PC-3 (cell line): ENCODE data around the gene PSMC1.

ENCODE experiments used
- CTCF ChIP-seq: fragments of 300-600 bp; sonication (generic); conservative IDR thresholded peaks from 2 replicates; pipeline ENCODE4 v1.5.1; 2017; ENCODE audit warnings: antibody characterized with exemption, low read depth, mild to moderate bottlenecking, low read length
- EZH2 ChIP-seq: fragments of 300-600 bp; sonication (generic); IDR thresholded peaks from one replicate; pipeline ENCODE4 v1.6.1; 2017; ENCODE audit warnings: antibody characterized with exemption, mild to moderate bottlenecking, low read length; ENCODE audit not compliant: unreplicated experiment

DNA sequence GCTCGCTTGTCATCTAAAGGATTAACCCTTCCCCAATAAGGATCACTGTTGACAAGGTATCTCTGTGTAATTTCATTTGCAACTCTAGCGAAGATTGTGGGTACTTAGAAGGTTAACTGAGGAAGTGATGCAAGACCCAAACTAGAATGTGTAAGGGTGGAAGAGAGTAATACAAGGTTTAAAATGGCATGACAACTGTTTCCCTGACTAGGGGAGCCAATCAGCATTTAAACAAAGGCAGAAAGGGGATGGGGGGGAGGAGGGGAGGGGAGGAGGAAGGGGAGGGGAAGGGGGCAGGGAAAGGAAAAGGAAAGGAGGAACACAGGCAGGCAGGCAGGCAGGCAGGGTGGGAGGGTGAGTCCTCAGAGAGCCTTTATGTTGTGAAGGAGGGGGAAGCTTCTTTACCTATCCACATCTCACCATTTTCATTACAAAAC, 44.3 kb downstream of the PSMC1 start:
- TF ChIP-seq CTCF (no peak), EZH2 (no peak)
